ENCODE measurements around the gene TUNAR.

Gene TUNAR

DNA sequence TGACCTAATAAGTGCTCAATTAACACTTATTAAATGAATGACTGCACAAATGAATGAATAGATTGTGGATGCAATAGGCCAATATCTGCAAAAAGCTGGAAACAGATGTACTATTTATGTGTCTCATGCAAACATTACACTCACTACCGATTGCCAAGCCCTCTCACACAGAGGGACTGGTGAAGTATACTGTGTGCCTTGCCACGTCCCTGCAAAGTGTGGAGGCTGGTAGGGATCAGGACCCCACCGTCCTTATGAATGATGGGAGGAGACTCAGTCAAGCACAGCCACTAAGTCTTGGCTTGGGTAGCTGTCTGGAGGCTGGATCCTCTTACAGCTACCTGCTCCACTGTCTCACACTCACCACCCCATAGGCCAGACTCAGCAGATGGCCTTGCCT is 3.9 kb upstream of the TUNAR start:
- DNase-seq (ENCODE audit: low read depth), result no peak

DNA sequence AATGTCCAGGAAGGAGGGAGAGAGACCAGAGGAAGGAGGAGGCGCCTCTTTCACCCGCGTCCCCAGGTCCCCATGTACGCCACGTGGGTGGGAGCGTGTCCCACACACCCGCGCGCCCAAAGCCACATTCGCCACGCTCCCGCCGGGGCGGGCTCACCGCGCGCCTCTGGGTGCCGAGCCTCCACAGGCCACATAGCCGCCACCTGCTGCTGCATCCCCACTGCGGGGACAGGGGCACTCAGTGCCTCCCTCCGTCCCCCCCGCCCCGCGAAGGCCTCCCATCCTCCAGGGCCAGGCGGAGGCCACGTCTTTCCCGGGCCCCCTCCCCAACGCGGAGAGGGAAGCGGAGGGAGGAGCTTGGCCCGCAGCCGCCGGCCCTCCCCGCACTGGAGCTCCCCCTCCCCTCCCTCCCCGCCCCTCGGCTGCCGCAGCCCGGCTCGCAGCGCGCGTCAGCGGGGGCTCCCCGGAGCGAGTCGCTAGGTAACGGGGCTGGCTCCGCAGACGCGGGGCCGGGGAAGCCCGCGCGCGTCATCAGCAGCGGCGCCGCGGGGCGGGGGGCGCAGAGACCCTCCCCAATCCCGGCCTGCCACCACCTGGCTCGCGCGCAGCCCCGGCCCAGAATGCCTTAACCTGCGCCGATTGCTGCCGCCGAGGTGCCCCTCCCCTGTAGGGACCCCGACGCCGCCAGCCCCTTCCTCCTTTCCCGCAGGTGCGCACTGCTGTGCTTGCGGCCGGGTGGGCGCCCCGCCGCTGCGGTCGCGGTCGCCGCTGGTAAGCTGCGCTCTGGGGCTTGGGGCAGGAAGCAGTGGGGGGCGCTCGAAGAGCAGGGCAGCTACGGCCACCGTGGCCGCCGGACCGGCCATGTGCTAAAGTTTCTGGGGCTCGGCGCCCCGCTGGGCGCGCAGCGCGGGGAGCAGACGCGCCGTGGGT is 536 bp upstream of the TUNAR start:
- no peak for DNase-seq (ENCODE audit: low read depth)

DNA sequence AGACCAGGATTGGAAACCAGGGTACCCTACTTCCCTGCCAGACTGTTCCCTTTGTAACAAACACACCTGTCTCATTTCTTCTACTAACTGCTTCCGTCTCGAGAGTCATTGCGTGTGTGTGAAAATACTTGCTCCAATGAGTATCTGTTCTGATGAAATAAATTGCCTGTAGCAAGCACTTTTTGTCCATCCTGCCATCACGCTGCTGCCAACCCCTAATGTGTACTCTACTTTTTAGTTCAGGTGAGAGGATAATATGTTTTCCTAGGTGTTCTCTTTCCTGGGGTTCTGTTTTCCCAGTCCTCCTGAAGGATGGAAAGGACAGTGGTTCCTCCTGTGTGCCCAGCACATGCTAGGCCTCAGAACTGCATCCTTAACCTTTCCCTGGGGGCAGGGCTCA is 1.0 kb downstream of the TUNAR start:
- no peak for DNase-seq (ENCODE audit: low read depth)

GRCh38 chr14:95884377-95884776 is 7.7 kb downstream of the TUNAR start:
- no peak for DNase-seq (ENCODE audit: low read depth)

- DNase-seq (ENCODE audit: low read depth), result no peak
Observed at GRCh38 chr14:95885278-95885677, 8.6 kb downstream of the TUNAR start.

- DNase-seq (ENCODE audit: low read depth), result no peak
Observed at GRCh38 chr14:95885866-95886265, 9.2 kb downstream of the TUNAR start.

GRCh38 chr14:95886366-95887056 is 9.9 kb downstream of the TUNAR start:
- no peak for DNase-seq (ENCODE audit: low read depth)

GRCh38 chr14:95887351-95887750 is 10.7 kb downstream of the TUNAR start:
- no peak for DNase-seq (ENCODE audit: low read depth)

DNA sequence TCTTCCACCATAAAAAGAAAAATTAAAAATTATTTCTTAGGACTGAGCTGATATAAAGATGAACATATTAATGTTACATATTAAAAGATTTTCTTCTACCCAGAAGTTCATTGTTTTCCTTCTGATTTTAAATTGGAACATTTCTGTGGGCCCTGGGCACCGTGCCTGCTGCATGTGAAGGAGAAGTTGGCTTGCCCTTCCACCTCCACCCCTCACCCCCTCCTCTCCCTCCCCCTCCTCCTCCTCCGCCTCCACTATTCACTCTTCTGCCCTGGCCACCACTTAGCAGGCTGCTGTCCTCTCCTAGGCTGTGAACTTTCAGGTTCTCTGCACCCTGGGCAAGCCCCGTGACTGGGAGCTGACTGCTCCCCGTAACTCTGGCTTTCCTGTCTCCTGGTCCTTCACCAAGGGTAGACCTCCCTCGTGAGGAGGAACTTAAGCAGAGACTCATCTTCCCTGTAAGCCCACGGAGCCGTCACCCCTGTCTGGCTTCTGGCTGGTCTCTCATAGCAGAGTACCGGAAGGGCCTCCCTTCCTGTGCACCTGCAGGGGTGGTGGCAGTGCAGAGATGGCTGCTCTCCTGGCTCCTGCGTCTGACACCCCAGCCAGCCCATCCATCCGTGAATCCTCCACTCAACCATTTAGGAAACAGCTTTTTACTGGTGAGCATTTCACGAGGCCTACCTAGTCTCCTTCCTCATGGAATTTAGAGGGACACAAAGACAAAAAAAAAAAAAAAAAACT is 12.8 kb downstream of the TUNAR start:
- DNase-seq (ENCODE audit: low read depth), result no peak

GRCh38 chr14:95891742-95892141 is 15.1 kb downstream of the TUNAR start:
- DNase-seq (ENCODE audit: low read depth), result no peak

GRCh38 chr14:95892142-95892541 is 15.5 kb downstream of the TUNAR start:
- no peak for DNase-seq (ENCODE audit: low read depth)

DNA sequence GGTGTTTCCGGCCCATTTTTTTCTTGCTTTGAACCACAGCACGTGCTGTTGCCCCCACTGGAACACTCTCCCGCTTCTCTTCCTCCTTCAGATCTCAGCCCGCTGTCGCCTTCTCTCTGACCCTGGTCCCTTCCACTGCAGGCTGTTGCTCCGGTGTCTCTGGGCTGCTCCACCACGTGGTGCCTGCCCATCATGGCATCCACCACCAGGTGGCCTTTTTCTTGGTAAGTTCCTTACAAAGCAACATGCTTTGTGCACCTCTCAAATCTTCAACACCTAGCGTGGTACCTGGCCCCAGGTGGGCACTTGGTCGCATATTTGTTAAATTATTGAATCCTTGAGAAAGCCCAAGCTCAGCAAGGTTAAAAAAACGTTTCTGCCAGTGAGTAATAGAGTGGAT is 19.1 kb downstream of the TUNAR start:
- DNase-seq (ENCODE audit: low read depth), result no peak

GRCh38 chr14:95896498-95897135 is 20.0 kb downstream of the TUNAR start:
- no peak for DNase-seq (ENCODE audit: low read depth)

GRCh38 chr14:95897280-95897679 is 20.6 kb downstream of the TUNAR start:
- DNase-seq (ENCODE audit: low read depth), result no peak

- DNase-seq (ENCODE audit: low read depth), result no peak
Observed at GRCh38 chr14:95901054-95901453, 24.4 kb downstream of the TUNAR start.

DNA sequence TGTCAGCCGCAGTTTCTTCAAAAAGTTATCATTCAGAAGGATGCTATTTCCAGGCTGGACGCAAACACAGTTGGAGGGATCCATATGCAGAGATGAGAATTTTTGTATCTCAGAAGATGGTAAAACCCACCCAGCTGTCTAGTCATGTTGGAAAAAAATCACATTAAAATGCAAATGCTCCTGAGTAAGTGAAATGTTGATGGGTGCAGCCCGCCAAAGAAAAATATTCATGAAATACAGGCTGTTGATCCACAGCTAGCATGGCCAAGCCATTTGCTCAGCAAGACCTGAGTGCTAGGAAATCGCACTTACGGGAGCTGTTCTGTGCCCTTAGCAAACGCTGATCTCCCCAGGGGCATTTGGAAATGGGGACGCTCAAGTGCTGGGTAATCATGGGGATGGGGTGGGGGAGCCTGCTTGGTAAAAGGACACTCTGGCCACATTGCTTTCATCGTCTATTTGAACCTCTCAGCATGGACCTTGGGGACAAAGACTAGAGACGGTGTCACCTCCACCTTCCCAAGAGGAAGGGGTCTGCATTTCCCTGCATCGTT is 25.7 kb downstream of the TUNAR start:
- no peak for DNase-seq (ENCODE audit: low read depth)

GRCh38 chr14:95903165-95903564 is 26.5 kb downstream of the TUNAR start:
- DNase-seq (ENCODE audit: low read depth), result no peak

GRCh38 chr14:95903616-95904107 is 27.0 kb downstream of the TUNAR start:
- DNase-seq (ENCODE audit: low read depth), result no peak

- no peak for DNase-seq (ENCODE audit: low read depth)
Observed at GRCh38 chr14:95906591-95906990, 30.0 kb downstream of the TUNAR start.

DNA sequence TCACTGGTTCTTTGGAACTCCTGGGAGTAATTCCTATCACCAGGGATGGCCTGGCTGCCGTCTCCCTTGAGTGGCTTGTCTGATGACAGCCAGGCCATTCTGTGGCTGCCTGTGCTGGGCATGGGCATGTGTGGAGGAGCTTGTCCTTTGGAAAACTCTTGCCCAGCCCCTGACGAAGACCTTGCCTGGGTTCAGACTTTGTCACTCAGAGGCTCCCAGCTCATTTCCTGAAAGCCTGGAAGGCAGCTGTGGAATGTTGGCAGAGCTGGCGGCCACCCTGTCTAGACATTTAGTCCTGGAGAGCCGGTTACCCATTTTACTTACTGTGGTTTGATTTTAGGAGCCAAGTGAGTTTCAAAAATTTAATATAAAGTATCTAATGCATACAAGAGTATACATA is 34.0 kb downstream of the TUNAR start:
- no peak for DNase-seq (ENCODE audit: low read depth)

DNA sequence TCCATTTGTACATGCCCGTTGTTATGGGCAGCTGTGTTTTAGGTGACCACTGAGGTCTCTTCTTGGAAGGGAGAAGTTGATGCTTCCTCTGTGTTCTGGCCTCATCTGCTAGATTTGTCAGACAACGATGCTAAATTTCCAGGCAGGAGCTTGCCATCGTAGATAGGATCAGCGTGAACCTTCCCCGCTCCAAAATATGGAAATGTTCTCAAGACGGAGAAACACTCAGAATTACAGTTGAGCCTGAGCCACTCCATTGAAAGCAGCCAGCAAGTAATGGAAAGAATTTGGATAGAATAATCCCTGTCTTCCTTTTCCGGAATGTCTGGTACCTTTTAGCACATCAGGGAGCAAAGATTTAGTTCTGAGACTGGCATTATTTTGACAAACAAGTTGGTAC is 34.8 kb downstream of the TUNAR start:
- DNase-seq (ENCODE audit: low read depth), result no peak

- DNase-seq (ENCODE audit: low read depth), result no peak
Observed at GRCh38 chr14:95915330-95915729, 38.7 kb downstream of the TUNAR start.
